ENCODE measurements around the gene PRKCH. TPM values are rescaled to one million over a fixed set of nuclear protein-coding genes. Genes with fewer than 3 reads are reported as not detected.

The PRKCH gene
- total RNA-seq, 4 donors from 2014 or later = 49.5 to 147 (median 59.2) TPM

DNA sequence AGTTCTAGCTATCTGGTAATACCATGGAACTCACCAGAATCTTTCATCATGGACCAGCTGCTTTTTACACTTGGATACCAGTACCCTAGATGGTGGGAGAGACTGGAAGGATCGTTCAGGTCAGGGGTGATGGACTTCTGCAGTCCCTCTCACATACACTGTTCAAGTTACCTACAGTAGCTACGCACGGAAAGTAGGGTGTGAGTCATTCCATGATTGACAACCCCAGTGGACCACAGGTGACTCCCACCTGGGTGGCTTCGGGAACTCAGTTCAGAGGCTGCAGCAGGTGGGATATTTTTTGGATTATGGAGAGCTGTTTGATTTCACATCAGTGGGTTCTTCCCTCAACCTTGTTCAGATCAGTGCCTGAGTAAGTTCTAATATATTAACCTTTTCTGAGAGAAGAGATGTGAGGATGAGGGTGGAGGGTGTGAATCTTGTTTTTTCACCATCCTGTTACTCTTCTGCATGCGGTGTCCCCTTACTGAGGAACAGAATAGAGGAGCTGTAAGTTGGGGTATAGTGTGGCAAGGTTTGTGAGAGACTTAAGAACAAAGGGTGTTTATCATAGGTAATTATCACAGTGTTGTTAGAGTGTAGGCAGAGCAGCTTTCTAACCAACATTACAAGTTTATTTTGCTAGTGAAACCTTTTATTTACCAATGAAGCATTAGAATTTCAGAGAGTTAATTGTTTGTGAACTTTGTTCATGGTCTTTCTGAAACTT is 39.6 kb downstream of the PRKCH start:
- Histone ChIP-seq H3K36me3 (no peaks in the 10 kb centered on the region), H3K27ac (no peak overlapping the region), H3K27me3 (no peaks in the 10 kb centered on the region), H3K4me3 (no peak overlapping the region), H3K9me3 (no peaks in the 10 kb centered on the region), H3K4me1 (peaks cover 13% of the 10 kb centered on the region)
- no peak for TF ChIP-seq EP300 (IDR thresholded peaks at IDR 0.05)
- no peak for TF ChIP-seq POLR2AphosphoS5 (IDR thresholded peaks at IDR 0.05)
- TF ChIP-seq POLR2A (IDR thresholded peaks at IDR 0.05) = no peak
- TF ChIP-seq, protein P1, sequence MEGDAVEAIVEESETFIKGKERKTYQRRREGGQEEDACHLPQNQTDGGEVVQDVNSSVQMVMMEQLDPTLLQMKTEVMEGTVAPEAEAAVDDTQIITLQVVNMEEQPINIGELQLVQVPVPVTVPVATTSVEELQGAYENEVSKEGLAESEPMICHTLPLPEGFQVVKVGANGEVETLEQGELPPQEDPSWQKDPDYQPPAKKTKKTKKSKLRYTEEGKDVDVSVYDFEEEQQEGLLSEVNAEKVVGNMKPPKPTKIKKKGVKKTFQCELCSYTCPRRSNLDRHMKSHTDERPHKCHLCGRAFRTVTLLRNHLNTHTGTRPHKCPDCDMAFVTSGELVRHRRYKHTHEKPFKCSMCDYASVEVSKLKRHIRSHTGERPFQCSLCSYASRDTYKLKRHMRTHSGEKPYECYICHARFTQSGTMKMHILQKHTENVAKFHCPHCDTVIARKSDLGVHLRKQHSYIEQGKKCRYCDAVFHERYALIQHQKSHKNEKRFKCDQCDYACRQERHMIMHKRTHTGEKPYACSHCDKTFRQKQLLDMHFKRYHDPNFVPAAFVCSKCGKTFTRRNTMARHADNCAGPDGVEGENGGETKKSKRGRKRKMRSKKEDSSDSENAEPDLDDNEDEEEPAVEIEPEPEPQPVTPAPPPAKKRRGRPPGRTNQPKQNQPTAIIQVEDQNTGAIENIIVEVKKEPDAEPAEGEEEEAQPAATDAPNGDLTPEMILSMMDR (IDR thresholded peaks at IDR 0.05) = no peak
- 86% methylated on average over 5 of the region's 5 CpGs for WGBS
- no peak for DNase-seq (ENCODE audit: low spot score in 2 of 2)

DNA sequence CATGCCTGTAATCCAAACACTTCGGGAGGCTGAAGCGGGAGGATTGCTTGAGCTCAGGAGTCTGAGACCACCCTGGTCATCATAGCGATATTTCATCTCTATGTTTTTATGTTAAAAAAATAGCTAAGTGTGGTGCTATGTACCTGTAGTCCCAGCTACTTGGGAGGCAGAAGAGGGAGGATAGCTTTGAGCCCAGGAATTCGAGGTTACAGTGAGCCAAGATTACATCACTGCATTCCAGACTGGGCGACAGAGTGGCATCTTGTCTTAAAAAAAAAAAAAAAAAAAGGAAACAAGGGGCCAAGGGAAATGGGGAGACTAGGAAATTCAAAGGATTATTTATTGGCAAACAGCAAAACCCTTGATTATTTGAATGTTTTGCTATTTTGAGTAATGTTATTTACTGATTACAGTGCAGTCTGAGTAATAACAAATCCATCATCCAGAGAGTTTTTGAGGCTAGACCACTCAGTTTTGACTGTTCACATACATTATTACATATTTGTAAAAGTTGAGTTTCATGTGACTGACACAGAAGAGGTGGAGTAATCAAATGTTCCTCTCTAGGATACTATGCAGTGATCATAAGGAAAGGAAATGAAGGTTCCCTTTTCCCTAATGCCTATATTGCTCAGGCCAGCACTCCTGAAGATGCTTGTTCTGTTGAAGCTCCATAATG is 40.8 kb downstream of the PRKCH start:
- Histone ChIP-seq H3K27me3 (no peaks in the 10 kb centered on the region), H3K27ac (no peak overlapping the region), H3K4me1 (peaks cover 12% of the 10 kb centered on the region), H3K36me3 (no peaks in the 10 kb centered on the region), H3K9me3 (no peaks in the 10 kb centered on the region), H3K4me3 (no peak overlapping the region)
- DNase-seq (ENCODE audit: low spot score in 2 of 2) = no peak
- WGBS = 76% methylated on average over 5 of the region's 5 CpGs
- TF ChIP-seq EP300 (IDR thresholded peaks at IDR 0.05) (no peak), POLR2AphosphoS5 (IDR thresholded peaks at IDR 0.05) (no peak), POLR2A (IDR thresholded peaks at IDR 0.05) (no peak)
- TF ChIP-seq, protein P1 (IDR thresholded peaks at IDR 0.05) = no peak

DNA sequence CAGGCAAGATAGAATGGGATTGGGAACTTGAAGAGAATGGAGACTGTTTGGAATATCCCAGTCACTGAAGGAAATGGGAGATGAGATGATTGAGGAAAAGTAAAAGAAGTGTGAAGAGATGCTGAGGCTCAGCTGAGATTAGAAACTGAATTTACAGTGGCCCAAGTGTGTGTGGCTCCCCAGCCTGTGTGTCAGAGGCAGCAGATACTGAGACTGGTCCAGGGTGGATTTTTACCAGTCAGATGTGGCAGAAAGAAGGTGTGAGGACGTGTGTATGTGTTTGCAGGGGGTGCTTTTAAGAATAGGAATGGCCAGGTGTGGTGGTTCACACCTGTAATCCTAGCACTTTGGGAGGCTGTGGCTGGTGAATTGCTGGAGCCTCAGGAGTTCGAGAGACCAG is 42.9 kb downstream of the PRKCH start:
- no peak for DNase-seq (ENCODE audit: low spot score in 2 of 2)
- H3K27ac ChIP-seq = no peak overlapping the region
- no peaks in the 10 kb centered on the region for H3K9me3 ChIP-seq
- WGBS = 89% methylated on average over 2 of the region's 2 CpGs
- TF ChIP-seq POLR2A (IDR thresholded peaks at IDR 0.05) = no peak
- TF ChIP-seq, protein P1 (IDR thresholded peaks at IDR 0.05) = no peak
- no peak for TF ChIP-seq POLR2AphosphoS5 (IDR thresholded peaks at IDR 0.05)
- TF ChIP-seq EP300 (IDR thresholded peaks at IDR 0.05) = no peak
- peaks cover 25% of the 10 kb centered on the region for H3K4me1 ChIP-seq
- H3K36me3 ChIP-seq = no peaks in the 10 kb centered on the region
- H3K27me3 ChIP-seq = no peaks in the 10 kb centered on the region
- no peak overlapping the region for H3K4me3 ChIP-seq

DNA sequence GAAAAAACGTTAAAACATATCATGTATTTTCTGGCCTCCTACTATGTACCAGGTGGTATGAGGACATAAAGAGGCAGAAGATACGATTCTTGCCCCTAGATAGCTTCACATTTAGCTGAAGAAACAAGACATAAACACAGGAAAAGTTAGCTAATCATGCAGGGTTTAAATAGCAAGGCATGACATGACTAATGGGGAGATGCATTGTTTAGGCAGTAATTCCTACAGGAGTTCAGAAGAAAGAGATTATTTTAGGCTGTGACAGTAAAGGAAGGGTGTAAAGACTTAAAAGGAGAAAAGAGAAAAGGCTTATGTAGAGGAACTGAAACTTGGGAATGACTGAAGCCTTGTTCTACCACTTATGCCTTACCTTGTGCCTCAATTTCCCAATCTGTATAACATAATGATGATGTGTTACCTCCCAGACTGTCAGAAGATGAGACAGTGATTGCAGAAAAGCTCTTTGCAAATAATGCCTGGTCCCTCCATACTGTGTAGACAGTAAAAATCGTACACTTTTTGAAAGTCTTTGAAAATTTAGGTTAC is 44.4 kb downstream of the PRKCH start:
- no peak for DNase-seq (ENCODE audit: low spot score in 2 of 2)
- H3K9me3 ChIP-seq = no peaks in the 10 kb centered on the region
- WGBS = 71% methylated on average over 3 of the region's 3 CpGs
- peaks cover 25% of the 10 kb centered on the region for H3K4me1 ChIP-seq
- no peaks in the 10 kb centered on the region for H3K36me3 ChIP-seq
- no peaks in the 10 kb centered on the region for H3K27me3 ChIP-seq
- TF ChIP-seq POLR2AphosphoS5 (IDR thresholded peaks at IDR 0.05) (no peak), POLR2A (IDR thresholded peaks at IDR 0.05) (no peak), EP300 (IDR thresholded peaks at IDR 0.05) (no peak)
- TF ChIP-seq, protein P1 (IDR thresholded peaks at IDR 0.05) = no peak
- H3K27ac ChIP-seq = no peak overlapping the region
- no peak overlapping the region for H3K4me3 ChIP-seq

DNA sequence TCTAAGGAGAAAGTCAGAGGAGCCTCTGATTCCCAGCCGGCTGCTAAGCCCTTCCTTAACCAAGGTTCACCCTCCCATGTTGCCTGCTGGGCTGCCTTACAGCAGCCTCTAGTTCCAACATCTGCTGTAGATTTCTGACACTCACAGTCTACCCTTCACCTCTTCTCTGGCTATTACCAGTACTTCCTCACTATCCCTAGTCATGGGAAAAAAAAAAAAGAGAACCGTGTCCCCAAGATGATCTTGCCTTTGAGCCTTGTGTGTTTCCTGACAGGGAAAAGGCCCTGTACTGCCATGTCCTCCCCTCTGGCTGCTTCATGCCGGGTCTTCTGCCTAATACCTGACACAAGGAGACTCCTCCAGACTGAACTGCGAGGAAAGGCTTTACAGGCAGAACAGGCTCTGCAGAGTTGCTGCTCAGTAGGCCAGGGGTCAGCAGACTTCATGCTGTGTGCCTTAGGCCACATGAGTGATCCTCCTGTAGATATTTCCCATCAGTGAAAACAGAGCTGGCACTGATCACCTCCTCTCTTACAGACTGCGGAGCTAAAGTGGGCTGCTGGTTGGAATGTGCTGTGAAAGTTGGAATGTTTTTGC is 46.8 kb downstream of the PRKCH start:
- H3K36me3 ChIP-seq = no peaks in the 10 kb centered on the region
- H3K9me3 ChIP-seq = no peaks in the 10 kb centered on the region
- 50% methylated on average over 5 of the region's 5 CpGs for WGBS
- DNase-seq (ENCODE audit: low spot score in 2 of 2) = no peak
- H3K4me1 ChIP-seq = peaks cover 21% of the 10 kb centered on the region
- TF ChIP-seq POLR2AphosphoS5 (IDR thresholded peaks at IDR 0.05) = no peak
- no peak for TF ChIP-seq POLR2A (IDR thresholded peaks at IDR 0.05)
- TF ChIP-seq, protein P1 (IDR thresholded peaks at IDR 0.05) = no peak
- TF ChIP-seq EP300 (IDR thresholded peaks at IDR 0.05) = no peak
- no peaks in the 10 kb centered on the region for H3K27me3 ChIP-seq
- H3K27ac ChIP-seq = peak overlapping the region; percentile 8
- no peak overlapping the region for H3K4me3 ChIP-seq
